MM.1S (cell line): ENCODE results near the gene MUC12.
"Not testable (repeated sequence)": the region's sequence is repeated elsewhere in the genome, so short reads cannot be mapped to it uniquely, and the experiment has no call there.

Experiments
- CTCF ChIP-seq: fragments of 300-600 bp; sonication (generic); IDR thresholded peaks from 2 replicates; pipeline ENCODE4 v1.5.1; 2016; ENCODE audit warnings: antibody characterized with exemption, low read length, mixed read lengths
- EZH2 ChIP-seq: fragments of 300-600 bp; sonication (generic); optimal IDR thresholded peaks from 2 replicates; pipeline ENCODE3; 2017; ENCODE audit warnings: low read depth, mild to moderate bottlenecking, antibody characterized with exemption, low read length, mixed read lengths

- not testable (repeated sequence) for TF ChIP-seq CTCF, EZH2
These were observed 30.7 kb downstream of the MUC12 start for GRCh38 chr7:101000025-101000424.
